Prostate gland (tissue), 2 donors: ENCODE results near the gene KHDC3L. TPM values are rescaled to one million over a fixed set of nuclear protein-coding genes. Genes with fewer than 3 reads are reported as not detected.

Experiments
- DNase-seq: peaks from one replicate; pipeline ENCODE4 v3.0.0-alpha.2; 2019; ENCODE audit warnings: low spot score
- H3K27ac ChIP-seq, 2 donors: fragments of 200-600 bp; sonication (generic); 2 replicates each; pipeline ENCODE4 v1.5.1; 2017 to 2019
- H3K27me3 ChIP-seq: fragments of 200-600 bp; sonication (generic); replicated peaks from 2 replicates; pipeline ENCODE4 v1.5.1; 2019; ENCODE audit not compliant: insufficient read depth
- H3K36me3 ChIP-seq, 2 donors: fragments of 200-600 bp; sonication (generic); 1 replicate in 1 of 2; 2 replicates in 1 of 2; pipeline versions ENCODE4 v1.5.1 to v1.8.1; 2017 to 2019
- H3K4me1 ChIP-seq: fragments of 200-600 bp; sonication (generic); replicated peaks from 2 replicates; pipeline ENCODE4 v1.5.1; 2019
- H3K4me3 ChIP-seq, 2 donors: fragments of 200-600 bp; sonication (generic); 2 replicates each; pipeline ENCODE4 v1.5.1; 2017 to 2019
- H3K9me3 ChIP-seq: fragments of 200-600 bp; sonication (generic); 2 replicates; pipeline ENCODE4 v1.5.1; 2017
- POLR2A ChIP-seq: fragments of 450-650 bp; IDR thresholded peaks from one replicate; pipeline ENCODE4 v1.6.1; 2016; ENCODE audit warnings: antibody characterized with exemption, mild to moderate bottlenecking
- POLR2AphosphoS5 ChIP-seq: sonication (generic); formaldehyde crosslinking; IDR thresholded peaks from one replicate; pipeline ENCODE4 v1.6.1; 2017; ENCODE audit warnings: antibody characterized with exemption
- WGBS: methylation state at CpG from one replicate; pipeline ENCODE4 v1.1.5; 2018; 5-methylcytosine and 5-hydroxymethylcytosine counted together
- intact Hi-C: fragments of 100-400 bp; cut with DNase I; formaldehyde crosslinking; loops from one replicate; pipeline ENCODE4 v1.14.2; 2022
- total RNA-seq, 2 donors: library from RNA; depleted of rRNA; stranded (reverse); fragments of >200 nt; gene quantifications; one replicate each; pipeline ENCODE4 v1.1.0, GENCODE V29; 2016
- TF ChIP-seq, protein P1 (sequence below), 4 experiments: fragments of 200-600 bp in 2 of 4; fragments of 450-650 bp in 2 of 4; sonication (generic) in 2 of 4; IDR thresholded peaks; 1 replicate in 3 of 4; 2 replicates in 1 of 4; pipeline ENCODE4 v1.5.1; 2016 to 2019; ENCODE audit warnings: antibody characterized with exemption in 4 of 4, mild to moderate bottlenecking in 2 of 4, moderate library complexity in 2 of 4

Gene KHDC3L, protein sequence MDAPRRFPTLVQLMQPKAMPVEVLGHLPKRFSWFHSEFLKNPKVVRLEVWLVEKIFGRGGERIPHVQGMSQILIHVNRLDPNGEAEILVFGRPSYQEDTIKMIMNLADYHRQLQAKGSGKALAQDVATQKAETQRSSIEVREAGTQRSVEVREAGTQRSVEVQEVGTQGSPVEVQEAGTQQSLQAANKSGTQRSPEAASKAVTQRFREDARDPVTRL
- not detected for total RNA-seq

DNA sequence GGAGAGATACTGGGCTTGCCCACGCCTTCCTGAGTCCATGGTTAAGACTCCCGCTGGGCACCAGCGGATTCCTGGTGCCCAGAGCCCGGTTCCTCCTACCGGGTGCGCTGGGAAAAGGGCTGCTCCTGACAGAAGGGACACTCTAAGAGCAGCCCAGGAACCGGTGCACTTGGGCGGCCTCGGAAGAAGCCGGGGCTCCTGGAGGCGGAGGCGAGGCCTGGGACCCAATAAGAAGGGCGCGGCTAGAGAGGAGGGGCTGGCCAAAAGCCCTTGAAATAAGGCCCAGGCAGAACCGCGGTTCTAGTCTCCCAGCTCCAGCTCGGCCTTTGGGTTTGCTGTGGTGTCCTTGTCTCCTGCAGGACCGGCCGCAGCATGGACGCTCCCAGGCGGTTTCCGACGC is at the start of gene KHDC3L:
TSS of gene KHDC3L (plus strand) at position 301 of the 400 bp plus-strand sequence. CDS start at position 373, 72 bp downstream.
- no peaks in the 10 kb centered on the region for H3K36me3 ChIP-seq
- no peaks in the 10 kb centered on the region for H3K4me1 ChIP-seq
- H3K4me3 ChIP-seq, result no peak within 1 kb of the TSS
- no peak within 1 kb of the TSS for H3K27ac ChIP-seq
- intact Hi-C loops, result no loop called here
- no peak for TF ChIP-seq POLR2A
- no peak for TF ChIP-seq POLR2AphosphoS5
- TF ChIP-seq, protein P1, sequence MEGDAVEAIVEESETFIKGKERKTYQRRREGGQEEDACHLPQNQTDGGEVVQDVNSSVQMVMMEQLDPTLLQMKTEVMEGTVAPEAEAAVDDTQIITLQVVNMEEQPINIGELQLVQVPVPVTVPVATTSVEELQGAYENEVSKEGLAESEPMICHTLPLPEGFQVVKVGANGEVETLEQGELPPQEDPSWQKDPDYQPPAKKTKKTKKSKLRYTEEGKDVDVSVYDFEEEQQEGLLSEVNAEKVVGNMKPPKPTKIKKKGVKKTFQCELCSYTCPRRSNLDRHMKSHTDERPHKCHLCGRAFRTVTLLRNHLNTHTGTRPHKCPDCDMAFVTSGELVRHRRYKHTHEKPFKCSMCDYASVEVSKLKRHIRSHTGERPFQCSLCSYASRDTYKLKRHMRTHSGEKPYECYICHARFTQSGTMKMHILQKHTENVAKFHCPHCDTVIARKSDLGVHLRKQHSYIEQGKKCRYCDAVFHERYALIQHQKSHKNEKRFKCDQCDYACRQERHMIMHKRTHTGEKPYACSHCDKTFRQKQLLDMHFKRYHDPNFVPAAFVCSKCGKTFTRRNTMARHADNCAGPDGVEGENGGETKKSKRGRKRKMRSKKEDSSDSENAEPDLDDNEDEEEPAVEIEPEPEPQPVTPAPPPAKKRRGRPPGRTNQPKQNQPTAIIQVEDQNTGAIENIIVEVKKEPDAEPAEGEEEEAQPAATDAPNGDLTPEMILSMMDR (IDR thresholded peaks at IDR 0.05), result no peak
- H3K27me3 ChIP-seq, result no peaks in the 10 kb centered on the region
- 79% methylated on average over 23 of the region's 23 CpGs for WGBS
- no peaks in the 10 kb centered on the region for H3K9me3 ChIP-seq
- DNase-seq, result no peak

DNA sequence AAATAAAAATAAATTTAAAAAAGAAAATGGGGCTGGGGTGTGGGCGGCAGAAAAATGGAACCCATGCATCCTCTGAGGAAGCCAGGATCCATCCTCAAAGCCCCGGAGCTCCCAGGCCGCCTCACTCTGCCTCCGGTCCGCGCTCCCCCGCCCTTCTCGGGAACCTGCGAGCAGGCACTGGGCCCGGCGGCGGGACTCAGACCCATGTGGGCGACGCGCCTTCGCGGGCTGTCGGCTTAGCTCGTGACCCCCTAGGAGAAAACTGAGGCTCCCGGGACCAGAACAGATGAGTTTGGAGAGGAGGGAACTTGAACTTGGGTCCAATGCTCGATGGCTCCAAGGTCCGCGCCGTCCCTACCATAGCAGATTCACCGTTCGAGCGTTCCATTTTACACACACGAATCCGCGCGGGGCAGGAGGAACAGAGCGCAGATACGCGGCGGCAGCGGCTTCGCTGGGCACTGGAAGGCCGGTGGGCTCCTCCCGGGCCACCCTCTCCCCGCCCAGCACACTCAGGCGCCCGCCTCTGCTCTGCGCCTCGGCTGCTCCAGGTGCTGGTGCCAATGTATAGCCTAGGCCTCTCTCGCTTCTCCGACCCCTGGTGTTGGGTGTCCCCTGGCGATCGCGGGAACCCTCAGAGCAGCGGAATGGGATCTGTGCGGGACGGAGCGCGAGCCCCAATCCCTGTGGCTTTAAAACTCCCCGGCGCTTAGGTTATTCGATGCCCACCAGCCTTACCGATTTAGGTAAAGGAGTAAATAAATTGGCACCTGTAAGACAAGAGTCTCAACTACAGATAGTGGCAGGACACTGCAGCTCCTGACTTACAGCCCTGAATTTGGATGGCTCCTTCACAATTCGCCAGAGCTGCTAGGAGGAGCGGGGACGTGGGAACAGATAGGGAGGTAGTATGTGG is 47.6 kb upstream of the KHDC3L start:
- intact Hi-C loops, result no loop called here
- TF ChIP-seq POLR2A (no peak), POLR2AphosphoS5 (no peak)
- TF ChIP-seq, protein P1 (IDR thresholded peaks at IDR 0.05), result no peak
- Histone ChIP-seq H3K36me3 (no peaks in the 10 kb centered on the region), H3K4me3 (peak overlapping the region in 1 of 2 donors; percentile 3), H3K4me1 (no peaks in the 10 kb centered on the region), H3K27ac (no peak overlapping the region), H3K9me3 (no peaks in the 10 kb centered on the region), H3K27me3 (no peaks in the 10 kb centered on the region)
- DNase-seq, result no peak
- WGBS, result 18% methylated on average over 56 of the region's 61 CpGs

DNA sequence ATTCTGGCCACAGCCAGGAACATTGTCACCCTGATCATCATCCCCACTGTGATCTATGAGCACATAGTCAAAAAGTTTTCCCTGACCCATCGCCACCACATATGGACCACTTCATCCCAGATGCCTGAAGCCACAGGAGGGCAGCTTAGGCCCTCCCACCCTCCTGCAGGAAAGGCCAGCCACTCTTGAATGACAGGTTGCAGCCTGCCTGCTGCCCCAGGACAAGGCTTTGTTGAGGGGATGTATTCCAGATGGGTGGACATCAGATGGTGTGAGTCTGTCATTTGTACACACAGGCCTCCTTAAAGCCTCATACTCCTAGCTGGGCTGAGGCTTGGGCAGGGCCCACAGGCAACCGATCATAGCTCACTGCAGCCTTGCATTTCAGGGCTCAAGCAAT is 39.1 kb upstream of the KHDC3L start:
- 97% methylated on average over 2 of the region's 2 CpGs for WGBS
- intact Hi-C loops, result no loop called here
- DNase-seq, result no peak
- TF ChIP-seq, protein P1 (IDR thresholded peaks at IDR 0.05), result no peak
- TF ChIP-seq POLR2AphosphoS5 (no peak), POLR2A (no peak)
- H3K4me3 ChIP-seq, result no peak overlapping the region
- no peaks in the 10 kb centered on the region for H3K4me1 ChIP-seq
- no peaks in the 10 kb centered on the region for H3K36me3 ChIP-seq
- no peaks in the 10 kb centered on the region for H3K9me3 ChIP-seq
- no peak overlapping the region for H3K27ac ChIP-seq
- no peaks in the 10 kb centered on the region for H3K27me3 ChIP-seq

DNA sequence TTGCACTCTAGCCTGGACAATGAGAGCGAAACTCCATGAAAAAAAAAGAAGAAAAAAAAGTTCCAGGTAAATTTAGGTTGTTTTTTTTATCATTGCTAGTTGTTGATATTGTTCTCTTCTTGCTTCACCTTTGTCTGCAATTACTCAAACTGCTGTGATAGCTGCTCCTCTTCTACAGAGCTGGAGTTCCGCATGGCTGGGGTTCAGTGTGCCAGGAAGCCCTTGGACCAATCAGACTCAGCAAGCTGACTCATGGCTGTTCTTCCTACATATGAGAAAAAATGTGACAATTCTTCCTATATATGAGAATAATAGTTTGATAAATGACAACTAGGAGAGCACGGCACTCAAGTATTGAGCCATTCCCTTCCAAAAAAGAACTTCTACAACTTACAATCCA is 36.8 kb upstream of the KHDC3L start:
- TF ChIP-seq, protein P1 (IDR thresholded peaks at IDR 0.05), result no peak
- no peak for TF ChIP-seq POLR2AphosphoS5
- no peak for TF ChIP-seq POLR2A
- H3K9me3 ChIP-seq, result no peaks in the 10 kb centered on the region
- H3K4me1 ChIP-seq, result no peaks in the 10 kb centered on the region
- H3K4me3 ChIP-seq, result no peak overlapping the region
- H3K27me3 ChIP-seq, result no peaks in the 10 kb centered on the region
- DNase-seq, result no peak
- WGBS, result 96% methylated on average over 3 of the region's 3 CpGs
- no peak overlapping the region for H3K27ac ChIP-seq
- intact Hi-C loops, result loop anchor here (2.0 kb wide), 1 partner anchor 41 kb away; no protein-coding TSS in a partner anchor
- no peaks in the 10 kb centered on the region for H3K36me3 ChIP-seq
